B cell (primary cell): ENCODE measurements around the gene TMEM107. TPM values are rescaled to one million over a fixed set of nuclear protein-coding genes. Genes with fewer than 3 reads are reported as not detected.

ENCODE experiments used
- ATAC-seq: fragments of 200-7000 bp; cut with Tn5 transposase; one replicate; pipeline ENCODE4 v1.10.0; 2021; ENCODE audit warnings: low read depth, mild to moderate bottlenecking, moderate number of reproducible peaks, moderate library complexity
- CTCF ChIA-PET: fragments of 350-600 bp; sonication (Branson Sonifier 250); formaldehyde crosslinking; loops from one replicate; lab custom pipeline; 2021; ENCODE audit warnings: antibody characterized with exemption, inconsistent platforms; lab: Charles Lee
- POLR2A ChIA-PET: fragments of 350-600 bp; sonication (Branson Sonifier 250); formaldehyde crosslinking; loops from one replicate; lab custom pipeline; 2021; ENCODE audit warnings: antibody characterized with exemption; lab: Charles Lee
- DNase-seq: peaks from one replicate; pipeline ENCODE4 v3.0.0; 2013
- H2AFZ ChIP-seq: 2 replicates; pipeline ENCODE4 v1.6.1; 2012; ENCODE audit warnings: mild to moderate bottlenecking, low read depth, low read length; ENCODE audit not compliant: insufficient read depth, poor library complexity, severe bottlenecking
- H3K27ac ChIP-seq, 2 donors: 1 replicate in 1 of 2; 2 replicates in 1 of 2; pipeline ENCODE4 v1.5.1; 2012 to 2013; ENCODE audit warnings: low read length in 2 of 2, mild to moderate bottlenecking in 2 of 2, moderate library complexity in 1 of 2
- H3K27me3 ChIP-seq, 4 experiments: fragments of 200-600 bp in 1 of 4; sonication (generic) in 1 of 4; replicated peaks in 1 of 4; 1 replicate in 2 of 4; 2 replicates in 2 of 4; pipeline versions ENCODE4 v1.6.1 to v1.7.0; 2013 to 2016; ENCODE audit warnings: low read length in 3 of 4, mild to moderate bottlenecking in 2 of 4, mixed read lengths in 1 of 4, moderate library complexity in 1 of 4; ENCODE audit not compliant: insufficient read depth in 4 of 4, control insufficient read depth in 3 of 4; ENCODE audit errors: control extremely low read depth in 1 of 4
- H3K36me3 ChIP-seq, 2 experiments: replicated peaks in 1 of 2; 1 replicate in 1 of 2; 2 replicates in 1 of 2; pipeline versions ENCODE4 v1.6.1 to v1.7.1; 2013; ENCODE audit warnings: low read length in 1 of 2; ENCODE audit not compliant: insufficient read depth in 2 of 2, control insufficient read depth in 1 of 2; ENCODE audit errors: control extremely low read depth in 1 of 2, extremely low read depth in 1 of 2
- H3K4me1 ChIP-seq, 2 donors: fragments of 200-600 bp in 1 of 2; sonication (generic) in 1 of 2; 1 replicate in 1 of 2; 2 replicates in 1 of 2; pipeline versions ENCODE4 v1.5.1 to v1.6.1; 2013 to 2017; ENCODE audit warnings: low read length in 2 of 2; ENCODE audit not compliant: control insufficient read depth in 2 of 2, insufficient read depth in 2 of 2
- H3K4me2 ChIP-seq: replicated peaks from 2 replicates; pipeline ENCODE3; 2012; ENCODE audit warnings: mild to moderate bottlenecking, low read depth, low read length; ENCODE audit not compliant: poor library complexity, severe bottlenecking
- H3K4me3 ChIP-seq, 5 experiments: fragments of 200-600 bp in 1 of 5; sonication (generic) in 1 of 5; 1 replicate in 3 of 5; 2 replicates in 2 of 5; pipeline versions ENCODE4 v1.5.1 to v1.7.0; 2011 to 2016; ENCODE audit warnings: low read length in 4 of 5, mild to moderate bottlenecking in 4 of 5, low read depth in 2 of 5, control low read depth in 1 of 5, moderate library complexity in 1 of 5; ENCODE audit not compliant: insufficient read depth in 1 of 5; ENCODE audit errors: control extremely low read depth in 1 of 5, extremely low read depth in 1 of 5
- H3K79me2 ChIP-seq: fragments of 200-600 bp; sonication (generic); one replicate; pipeline ENCODE4 v1.6.0; 2016; ENCODE audit warnings: low read length; ENCODE audit not compliant: control insufficient read depth, insufficient read depth
- H3K9ac ChIP-seq: fragments of 200-600 bp; sonication (generic); 2 replicates; pipeline ENCODE4 v1.6.1; 2017; ENCODE audit warnings: mild to moderate bottlenecking, low read length, moderate library complexity
- H3K9me3 ChIP-seq, 3 donors: one replicate each; pipeline versions ENCODE4 v1.6.1 to v1.7.1; 2013; ENCODE audit warnings: low read length in 2 of 3; ENCODE audit not compliant: control insufficient read depth in 2 of 3, insufficient read depth in 1 of 3; ENCODE audit errors: control extremely low read depth in 1 of 3
- H4K20me1 ChIP-seq: 2 replicates; pipeline ENCODE4 v1.6.0; 2012; ENCODE audit warnings: mild to moderate bottlenecking, low read length; ENCODE audit not compliant: insufficient read depth, control insufficient read depth, poor library complexity, severe bottlenecking
- H3K27ac Mint-ChIP-seq: one replicate; pipeline ENCODE4 v1.8.0; 2021; ENCODE audit warnings: mixed read lengths
- H3K27me3 Mint-ChIP-seq: one replicate; pipeline ENCODE4 v1.8.0; 2021; ENCODE audit warnings: mixed read lengths
- H3K4me1 Mint-ChIP-seq: one replicate; pipeline ENCODE4 v1.8.0; 2021; ENCODE audit warnings: mixed read lengths
- H3K4me3 Mint-ChIP-seq: one replicate; pipeline ENCODE4 v1.8.0; 2021; ENCODE audit warnings: mixed read lengths
- H3K9me3 Mint-ChIP-seq: one replicate; pipeline ENCODE4 v1.8.0; 2022; ENCODE audit warnings: mixed read lengths; ENCODE audit not compliant: insufficient read depth
- CTCF ChIP-seq: fragments of 200-600 bp; IDR thresholded peaks from one replicate; pipeline ENCODE4 v1.8.0; 2022; ENCODE audit warnings: antibody characterized with exemption, mild to moderate bottlenecking
- EZH2 ChIP-seq: IDR thresholded peaks from 2 replicates; pipeline ENCODE4 v1.6.1; 2012; ENCODE audit warnings: borderline replicate concordance, low read depth, mild to moderate bottlenecking, moderate library complexity, low read length; ENCODE audit not compliant: insufficient read depth, poor library complexity, severe bottlenecking
- WGBS: methylation state at CpG from one replicate; pipeline ENCODE4 v1.1.5; 2013; ENCODE audit warnings: missing lambda C conversion rate; ENCODE audit not compliant: insufficient coverage; 5-methylcytosine and 5-hydroxymethylcytosine counted together
- intact Hi-C: fragments of 100-400 bp; cut with micrococcal nuclease; formaldehyde crosslinking; loops from one replicate; pipeline ENCODE4 v1.10.0; 2022
- polyA plus RNA-seq: library from polyadenylated mRNA; depleted of rRNA; stranded (reverse); fragments of >200 nt; gene quantifications from 2 replicates; pipeline ENCODE4 v1.2.3, GENCODE V29; 2012
- total RNA-seq, 2 donors: library from RNA; stranded (reverse); fragments of 120-200 nt in 1 of 2; gene quantifications; 1 replicate in 1 of 2; 2 replicates in 1 of 2; pipeline versions ENCODE4 v1.2.3 to v1.2.4, GENCODE V29; 2013 to 2022

TMEM107 gene
- total and polyA plus RNA-seq, 2 donors (not counting 1 experiment from before 2014, with no cell fraction given) = 13.3 to 30.3 TPM

GRCh38 chr17:8143581-8144400 is 32.4 kb downstream of the TMEM107 start:
- 97% methylated on average over 17 of the region's 22 CpGs for WGBS
- Histone ChIP-seq H3K79me2 (peaks cover 12% of the 10 kb centered on the region), H3K9me3 (no peaks in the 10 kb centered on the region), H3K27me3 (no peaks in the 10 kb centered on the region), H2AFZ (no peak overlapping the region), H3K36me3 (peaks cover 0 to 71% of the 10 kb centered on the region in 2 experiments), H3K4me3 (no peak overlapping the region), H3K4me2 (no peak overlapping the region), H3K27ac (no peak overlapping the region), H4K20me1 (peaks cover 15% of the 10 kb centered on the region), H3K4me1 (peaks cover 5 to 8% of the 10 kb centered on the region in 2 donors), H3K9ac (no peak overlapping the region)
- ATAC-seq = no peak
- ChIA-PET CTCF (no interaction called here), POLR2A (interaction anchor here (0.5 to 1.4 kb wide), 2 partner anchors 13 to 96 kb away, joined by 3 to 6 read pairs; no protein-coding TSS in a partner anchor)
- Mint-ChIP-seq H3K27me3 (no peaks in the 10 kb centered on the region), H3K4me3 (no peak overlapping the region), H3K27ac (no peak overlapping the region), H3K4me1 (peaks cover 6% of the 10 kb centered on the region), H3K9me3 (no peaks in the 10 kb centered on the region)
- DNase-seq = peak; percentile 50
- TF ChIP-seq CTCF = no peak
- no peak for TF ChIP-seq EZH2
- intact Hi-C loops = no loop called here
